ENCODE measurements around the gene LBP.
"Not testable (repeated sequence)": the region's sequence is repeated elsewhere in the genome, so short reads cannot be mapped to it uniquely, and the experiment has no call there.

- TF ChIP-seq CTCF (IDR thresholded peaks at IDR 0.05; ENCODE audit: low read length); EZH2phosphoT487 (IDR thresholded peaks at IDR 0.05; ENCODE audit: low read length); EZH2 (optimal IDR thresholded peaks at IDR 0.05; ENCODE audit: low read depth, low read length): not testable (repeated sequence)
Measured at GRCh38 chr20:38395751-38396395, 49.6 kb downstream of the LBP start.

All from MM.1S (cell line).